ENCODE measurements around the gene GPRC5A.

GPRC5A gene

DNA sequence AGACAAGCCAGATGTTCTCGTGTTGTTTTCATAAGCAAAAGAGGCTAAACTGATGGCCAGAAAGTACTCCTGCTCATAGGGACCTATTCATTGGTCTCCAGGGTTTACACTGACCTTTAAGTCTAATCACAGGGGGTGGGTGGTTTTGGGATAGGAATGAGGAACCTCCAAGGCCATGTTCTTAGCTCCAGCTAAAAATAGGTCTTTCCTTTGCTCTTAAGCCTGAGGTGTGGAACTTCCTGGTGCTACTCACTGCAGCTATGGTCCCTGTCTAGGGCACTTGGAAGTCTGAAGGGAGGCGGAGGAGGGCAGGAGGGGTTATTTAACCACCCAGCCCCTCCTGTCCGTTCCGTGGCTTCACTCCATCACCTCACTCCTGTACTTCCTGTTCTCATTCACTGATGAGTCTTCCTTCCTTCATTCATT is 18.6 kb downstream of the GPRC5A start:
- no peak for DNase-seq (ENCODE audit: low read depth)

DNA sequence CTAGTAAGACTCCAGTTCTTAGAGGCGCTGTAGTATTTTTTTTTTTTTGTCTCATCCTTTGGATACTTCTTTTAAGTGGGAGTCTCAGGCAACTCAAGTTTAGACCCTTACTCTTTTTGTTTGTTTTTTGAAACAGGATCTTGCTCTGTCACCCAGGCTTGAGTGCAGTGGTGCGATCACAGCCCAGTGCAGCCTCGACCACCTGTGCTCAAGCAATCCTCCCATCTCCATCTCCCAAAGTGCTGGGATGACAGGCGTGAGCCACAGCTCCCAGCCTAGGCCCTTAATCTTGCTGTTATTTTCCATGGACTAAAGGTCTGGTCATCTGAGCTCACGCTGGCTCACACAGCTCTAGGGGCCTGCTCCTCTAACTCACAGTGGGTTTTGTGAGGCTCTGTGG is 21.3 kb downstream of the GPRC5A start:
- no peak for DNase-seq (ENCODE audit: low read depth)

DNA sequence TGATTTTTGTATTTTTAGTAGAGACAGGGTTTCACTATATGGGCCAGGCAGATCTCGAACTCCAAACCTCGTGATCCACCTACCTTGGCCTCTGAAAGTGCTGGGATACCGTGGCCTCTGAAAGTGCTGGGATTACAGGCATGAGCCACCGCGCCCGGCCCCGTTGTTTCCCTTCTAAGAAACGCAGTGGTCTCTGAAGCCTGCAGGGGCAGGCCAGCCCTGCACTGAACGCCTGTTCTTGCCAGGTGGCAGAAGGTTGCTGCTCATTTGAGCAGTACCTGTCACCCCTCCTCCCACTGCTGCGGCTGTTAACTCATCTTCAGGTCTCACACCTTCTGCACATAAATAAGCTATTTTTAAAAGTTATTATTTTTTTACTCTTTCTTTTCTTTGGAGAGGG is 24.3 kb downstream of the GPRC5A start:
- DNase-seq (ENCODE audit: low read depth), result no peak

DNA sequence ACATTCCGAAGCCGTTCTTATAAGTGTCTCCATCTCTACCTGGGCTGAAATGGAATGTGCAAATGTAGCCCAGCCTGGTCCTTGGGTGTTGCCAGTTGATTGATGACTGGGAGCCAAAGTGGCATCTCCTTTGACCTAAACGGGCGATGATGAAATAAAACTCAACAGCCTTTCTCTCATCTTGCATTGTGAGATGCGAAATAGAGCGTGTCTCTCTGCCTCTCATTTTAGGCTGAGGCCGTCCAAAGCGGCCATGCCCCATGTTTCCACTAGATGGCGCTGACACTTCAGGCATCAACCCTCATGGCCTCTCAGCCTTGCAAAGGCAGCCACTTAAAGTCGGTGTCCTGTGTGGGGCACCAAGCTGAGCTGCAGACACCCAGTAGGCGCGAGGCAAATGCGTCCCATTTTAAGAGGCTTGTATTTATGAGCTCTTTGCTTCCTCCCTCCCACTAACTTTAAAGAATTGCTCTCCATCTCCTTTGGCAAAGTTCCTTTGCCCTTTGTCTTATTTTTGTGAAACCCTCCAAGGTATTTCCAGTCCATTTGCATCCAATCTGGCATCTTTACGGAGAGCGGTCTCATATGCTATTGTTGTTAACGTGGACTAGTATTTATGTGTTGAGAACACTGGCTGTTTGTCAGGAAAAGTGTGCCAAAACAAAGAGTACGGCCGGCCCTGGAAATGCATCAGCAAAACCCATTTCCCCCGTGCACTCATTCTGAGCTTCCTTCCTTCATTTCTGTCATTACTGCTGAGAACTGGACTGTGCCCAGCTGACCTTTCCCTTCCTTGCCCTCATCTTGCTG is 25.0 kb downstream of the GPRC5A start:
- peak; percentile 60 for DNase-seq (ENCODE audit: low read depth)

DNA sequence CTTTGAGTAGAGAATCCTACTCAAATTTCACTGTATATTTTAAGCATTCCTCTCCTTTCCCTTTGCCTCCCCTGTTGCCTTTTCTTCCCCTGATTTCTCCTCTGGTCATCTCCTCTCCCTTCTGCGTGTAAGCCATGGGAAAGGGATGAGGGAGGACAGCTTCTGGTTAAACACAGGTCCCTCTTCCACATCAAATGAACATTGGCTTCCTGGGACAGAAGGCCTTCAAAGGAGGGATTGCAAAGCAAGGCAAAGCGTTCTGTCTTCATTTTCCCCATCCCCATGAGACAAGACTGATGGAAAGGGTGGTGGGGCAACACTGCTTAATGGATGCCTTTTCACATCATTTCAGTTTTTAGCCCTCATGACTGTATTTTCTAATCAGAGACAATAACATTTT is 26.2 kb downstream of the GPRC5A start:
- DNase-seq (ENCODE audit: low read depth), result no peak

DNA sequence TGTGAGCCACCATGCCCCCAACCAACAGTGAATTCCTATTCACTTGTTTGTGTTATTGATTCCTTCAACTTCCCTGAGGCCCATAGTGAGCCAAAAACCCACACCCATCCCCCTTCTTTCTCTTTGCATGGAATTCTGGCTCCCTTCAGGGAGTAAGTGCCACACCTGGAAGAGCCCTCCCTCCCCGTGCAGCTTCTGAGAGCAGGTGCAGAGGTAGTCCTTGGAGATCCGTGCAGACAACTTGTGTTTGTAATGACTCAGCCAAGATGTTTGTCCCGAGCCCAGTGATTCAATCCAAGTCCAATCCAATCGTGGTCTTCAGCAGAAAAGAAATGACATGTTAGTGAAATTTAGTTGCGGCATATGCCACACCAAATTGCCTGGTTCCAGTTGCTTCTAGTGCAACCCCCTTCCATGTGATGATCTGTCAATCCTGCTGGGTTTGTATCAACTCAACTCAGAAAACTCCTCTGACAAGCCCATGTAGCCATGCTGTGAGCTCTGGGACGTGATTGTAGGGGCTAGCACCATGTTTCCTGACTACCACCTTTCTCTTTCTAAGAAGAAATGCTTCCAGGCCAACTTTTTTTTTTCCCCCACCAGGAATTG is 27.5 kb downstream of the GPRC5A start:
- no peak for DNase-seq (ENCODE audit: low read depth)

DNA sequence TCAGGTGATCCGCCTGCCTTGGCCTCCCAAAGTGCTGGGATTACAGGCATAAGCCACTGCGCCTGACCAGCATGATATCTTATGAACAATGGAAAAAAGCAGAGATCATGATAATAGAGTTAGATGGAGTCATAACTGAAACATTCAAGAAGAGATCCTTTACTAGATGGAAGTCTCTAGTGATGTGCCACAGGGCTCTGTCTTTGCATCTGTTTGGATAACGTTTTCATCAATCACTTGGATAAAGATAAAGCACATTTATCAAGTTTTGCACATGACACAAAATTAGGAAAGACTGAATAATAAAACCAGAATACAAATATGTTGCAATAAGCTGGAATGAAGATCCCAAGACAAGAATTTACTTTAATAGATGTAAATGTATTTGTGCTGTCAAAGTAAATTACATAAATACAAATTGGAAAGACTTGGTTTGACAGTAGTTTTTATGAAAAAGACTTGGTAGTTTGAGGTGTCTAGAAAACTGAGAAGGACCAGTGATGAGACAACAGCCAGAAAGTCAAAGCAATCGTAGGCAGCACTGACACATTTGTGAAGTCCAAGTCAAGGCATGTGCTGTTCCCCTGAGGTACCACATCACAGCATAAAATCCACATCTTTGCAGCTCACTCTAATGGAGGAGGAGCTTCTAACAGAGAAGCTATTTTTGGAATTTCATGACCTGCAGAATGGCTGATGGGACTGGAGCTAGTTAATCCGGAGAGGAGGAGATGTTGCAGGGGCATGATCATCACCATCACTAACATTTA is 28.5 kb downstream of the GPRC5A start:
- DNase-seq (ENCODE audit: low read depth), result no peak

DNA sequence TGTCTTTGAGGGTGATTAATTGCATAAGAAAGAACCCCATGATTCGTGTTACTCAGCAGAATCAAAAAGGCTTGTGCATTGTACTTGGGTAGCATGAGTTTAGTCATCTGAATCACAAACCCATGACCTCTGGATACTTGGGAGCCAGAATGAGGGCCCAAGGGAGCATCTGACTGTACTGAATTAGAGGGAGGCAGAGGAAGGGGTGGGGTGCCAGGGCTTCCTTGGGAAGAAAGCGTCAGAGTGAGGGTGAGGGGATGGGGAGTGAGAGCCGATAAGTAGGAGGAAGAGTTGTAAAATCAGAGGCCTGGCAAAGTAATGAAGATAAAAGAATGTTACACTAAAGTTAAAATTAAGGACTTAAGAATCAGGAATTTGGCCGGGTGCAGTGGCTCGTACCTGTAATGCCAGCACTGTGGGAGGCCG is 30.8 kb downstream of the GPRC5A start:
- no peak for DNase-seq (ENCODE audit: low read depth)

DNA sequence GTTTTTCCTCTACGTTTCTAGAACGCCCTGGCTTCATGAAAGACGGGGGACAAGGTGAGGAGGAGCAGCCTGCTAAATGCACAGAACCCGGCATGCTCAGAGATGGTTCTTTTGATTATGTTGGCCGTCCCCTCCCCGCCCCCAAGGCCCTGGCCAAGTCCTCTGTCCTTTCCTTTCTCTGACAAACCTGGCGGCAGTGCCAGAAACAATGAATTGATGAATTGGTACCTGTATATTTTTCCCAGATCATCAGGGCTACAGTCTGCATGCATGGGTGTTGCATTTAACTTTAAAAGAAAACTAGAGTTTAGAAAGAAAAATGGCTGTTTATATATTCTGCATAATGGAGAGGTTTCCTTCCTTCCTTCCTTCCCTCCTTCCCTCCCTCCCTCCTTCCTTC is 31.6 kb downstream of the GPRC5A start:
- no peak for DNase-seq (ENCODE audit: low read depth)

DNA sequence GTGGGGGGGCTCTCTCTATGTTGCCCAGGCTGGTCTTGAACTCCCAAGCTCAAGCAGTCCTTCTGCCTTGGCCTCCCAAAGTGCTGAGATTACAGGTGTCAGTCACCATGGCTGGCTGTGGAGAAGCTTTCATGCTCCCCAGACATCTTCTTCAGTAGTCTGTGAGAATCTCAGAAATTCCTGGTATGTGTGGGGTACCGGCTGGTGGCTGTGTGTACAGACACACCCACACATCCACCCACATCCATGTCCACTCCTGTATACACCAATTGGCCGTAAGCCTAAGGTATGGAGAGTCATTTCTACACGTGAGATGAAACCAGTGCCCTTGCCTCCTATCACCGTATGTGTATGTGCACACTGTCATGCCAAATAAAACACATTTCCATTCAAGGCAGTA is 32.8 kb downstream of the GPRC5A start:
- DNase-seq (ENCODE audit: low read depth), result no peak

DNA sequence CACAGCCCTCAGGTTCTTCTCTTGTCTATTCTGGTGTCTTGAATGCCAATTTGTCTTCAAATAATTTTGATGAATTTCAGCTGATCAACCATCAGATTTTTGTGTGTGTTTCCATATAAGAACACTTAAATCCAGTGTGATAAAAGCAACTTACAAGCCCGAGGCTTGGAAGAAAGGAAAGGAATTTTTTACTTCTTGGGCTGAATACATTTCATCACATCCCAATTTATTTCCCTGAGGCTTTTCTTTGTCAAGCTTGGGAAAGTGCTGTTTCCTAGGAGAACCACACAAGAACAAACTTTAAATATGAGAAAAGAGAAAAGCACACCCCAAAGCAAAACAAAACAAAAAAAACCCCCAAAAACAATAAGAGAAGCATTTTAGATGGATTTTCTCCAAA is 34.0 kb downstream of the GPRC5A start:
- DNase-seq (ENCODE audit: low read depth), result no peak

DNA sequence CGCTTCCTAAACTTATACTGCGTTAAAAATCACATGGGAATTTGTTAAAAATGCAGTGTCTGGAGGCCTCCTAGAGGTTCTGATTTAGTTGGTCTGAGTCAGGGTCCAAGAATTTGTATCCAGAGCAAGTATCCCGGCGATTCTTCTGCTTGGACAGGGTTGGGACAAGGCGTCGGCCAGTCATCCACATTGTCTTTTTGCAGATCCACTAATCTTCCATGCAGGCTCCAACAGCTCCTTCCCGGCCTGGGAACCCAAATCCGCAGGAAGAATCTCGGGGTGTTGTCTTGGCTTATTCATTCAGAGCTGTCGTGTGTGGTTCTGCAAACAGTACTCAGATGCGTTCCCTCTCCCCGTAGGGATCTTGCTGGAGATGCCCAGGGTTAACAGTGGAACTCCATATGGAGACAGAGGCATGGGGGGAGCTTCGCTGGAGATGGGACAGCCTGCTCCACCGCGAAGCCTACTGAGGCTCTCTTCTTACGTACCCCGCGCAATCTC is 35.3 kb downstream of the GPRC5A start:
- no peak for DNase-seq (ENCODE audit: low read depth)

DNA sequence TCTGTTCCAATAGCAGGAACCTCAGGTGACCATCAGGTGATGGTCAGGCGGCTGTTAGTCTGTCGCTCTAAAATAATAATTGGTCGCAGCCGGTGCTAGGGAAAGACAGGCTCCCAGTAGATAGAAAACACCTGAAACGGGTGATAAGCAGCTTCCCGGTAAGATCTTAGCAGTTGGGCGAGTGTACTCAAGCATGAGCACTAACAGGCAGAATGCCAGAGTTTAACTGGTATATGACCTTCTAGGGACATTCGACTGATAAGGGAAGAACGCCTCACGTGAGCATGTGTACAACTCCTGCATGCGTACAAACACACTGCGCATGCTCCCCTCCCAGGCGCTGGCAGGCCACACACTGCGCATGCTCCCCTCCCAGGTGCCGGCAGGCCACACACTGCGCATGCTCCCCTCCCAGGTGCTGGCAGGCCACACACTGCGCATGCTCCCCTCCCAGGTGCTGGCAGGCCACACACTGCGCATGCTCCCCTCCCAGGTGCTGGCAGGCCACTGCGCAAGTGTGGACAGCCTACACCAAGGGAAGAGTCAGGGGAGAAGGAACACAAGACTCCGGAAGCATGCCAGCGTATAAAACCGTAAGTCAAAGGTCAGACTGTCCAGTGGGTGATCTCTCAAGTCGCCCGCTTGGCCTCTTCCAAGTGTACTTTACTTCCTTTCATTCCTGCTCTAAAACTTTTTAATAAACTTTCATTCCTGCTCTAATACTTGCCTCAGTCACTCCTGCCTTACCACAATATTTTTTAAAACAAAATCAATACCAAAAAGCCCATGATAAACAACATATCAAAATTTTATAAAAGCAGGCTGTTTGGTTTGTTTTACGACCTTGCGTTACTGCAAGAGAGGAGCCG is 36.1 kb downstream of the GPRC5A start:
- DNase-seq (ENCODE audit: low read depth), result peak; percentile 6

DNA sequence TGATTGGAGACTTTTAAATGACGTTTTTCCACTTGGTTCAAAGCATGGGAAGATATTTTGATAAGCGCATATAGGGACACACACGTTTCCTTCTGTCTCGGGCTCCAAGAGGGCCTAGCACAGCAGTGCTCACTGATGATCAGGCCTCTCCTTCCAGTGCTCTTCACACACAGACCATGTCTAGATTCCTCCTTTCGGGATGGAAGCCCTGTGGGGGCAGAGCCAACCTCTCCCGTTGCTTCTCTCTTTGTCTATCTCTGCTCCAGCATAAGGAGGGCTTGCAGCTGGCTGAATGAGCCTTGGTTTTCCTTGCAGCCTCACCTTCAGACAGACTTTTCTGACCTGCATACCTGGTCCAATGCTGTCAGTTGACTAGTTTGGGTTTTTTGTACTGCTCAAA is 38.3 kb downstream of the GPRC5A start:
- no peak for DNase-seq (ENCODE audit: low read depth)

DNA sequence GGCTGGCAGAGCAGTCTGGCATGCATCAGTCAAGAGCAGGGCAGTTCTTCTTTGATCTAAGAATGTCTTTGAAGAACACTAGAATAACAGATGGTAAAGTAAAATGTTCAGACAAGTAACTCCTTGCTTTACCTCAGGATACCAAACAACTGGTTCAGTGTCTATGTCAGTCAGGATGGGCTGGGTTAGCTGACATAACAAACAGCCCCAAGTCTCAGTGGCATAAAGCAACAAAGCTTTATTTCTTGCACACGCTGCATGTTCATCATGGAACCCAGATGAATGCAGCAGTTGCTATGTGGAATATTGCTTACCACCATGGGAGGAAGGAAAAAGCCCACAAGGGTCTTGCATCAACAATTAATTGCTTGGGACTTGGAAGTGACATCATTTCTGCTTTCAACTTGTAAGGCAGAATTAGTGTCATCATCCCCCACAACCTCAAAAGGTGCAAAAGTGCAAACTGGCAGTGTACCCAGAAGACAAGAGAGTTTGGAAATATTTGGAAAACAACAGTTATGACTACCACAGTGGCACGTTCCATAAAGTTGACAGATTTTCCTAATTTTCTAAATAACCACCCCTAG is 39.4 kb downstream of the GPRC5A start:
- DNase-seq (ENCODE audit: low read depth), result no peak

DNA sequence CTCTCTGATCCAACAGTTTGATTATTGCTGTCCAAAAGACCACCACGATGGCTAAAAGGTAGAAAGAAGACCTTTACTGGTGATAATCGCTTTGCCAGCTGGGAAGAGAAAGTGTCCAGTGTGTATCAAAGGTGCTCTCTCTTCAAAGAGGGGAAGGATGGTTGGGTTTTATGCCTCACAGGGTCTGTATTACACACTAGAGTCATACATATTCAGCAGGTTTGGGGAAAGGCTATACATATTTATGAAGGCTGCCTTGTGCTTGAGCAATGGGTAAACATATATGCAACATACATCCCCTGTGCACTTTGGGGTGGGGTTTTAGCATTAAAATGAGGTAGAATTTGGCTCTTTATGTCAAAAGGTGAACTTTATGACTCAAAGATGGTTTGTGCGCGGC is 42.4 kb downstream of the GPRC5A start:
- DNase-seq (ENCODE audit: low read depth), result no peak

DNA sequence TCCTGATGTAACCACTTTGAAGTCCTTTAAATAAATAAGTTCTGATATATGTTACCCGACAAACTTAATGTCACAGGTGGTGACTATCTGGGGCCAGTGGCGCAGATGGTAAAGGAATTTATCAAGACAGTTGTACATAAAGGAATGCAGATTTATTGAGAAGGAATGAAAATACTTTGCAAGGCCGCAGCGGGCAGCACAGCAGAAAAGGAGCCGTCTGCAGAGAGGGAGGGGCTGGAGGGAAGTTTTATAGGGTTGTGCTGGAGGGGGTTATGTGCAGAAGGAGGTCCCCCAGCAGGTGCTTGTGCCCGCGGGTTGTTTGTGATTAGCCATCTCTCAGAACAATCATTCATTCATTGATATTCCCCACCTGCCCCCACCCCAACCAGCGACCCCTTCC is 43.2 kb downstream of the GPRC5A start:
- no peak for DNase-seq (ENCODE audit: low read depth)

DNA sequence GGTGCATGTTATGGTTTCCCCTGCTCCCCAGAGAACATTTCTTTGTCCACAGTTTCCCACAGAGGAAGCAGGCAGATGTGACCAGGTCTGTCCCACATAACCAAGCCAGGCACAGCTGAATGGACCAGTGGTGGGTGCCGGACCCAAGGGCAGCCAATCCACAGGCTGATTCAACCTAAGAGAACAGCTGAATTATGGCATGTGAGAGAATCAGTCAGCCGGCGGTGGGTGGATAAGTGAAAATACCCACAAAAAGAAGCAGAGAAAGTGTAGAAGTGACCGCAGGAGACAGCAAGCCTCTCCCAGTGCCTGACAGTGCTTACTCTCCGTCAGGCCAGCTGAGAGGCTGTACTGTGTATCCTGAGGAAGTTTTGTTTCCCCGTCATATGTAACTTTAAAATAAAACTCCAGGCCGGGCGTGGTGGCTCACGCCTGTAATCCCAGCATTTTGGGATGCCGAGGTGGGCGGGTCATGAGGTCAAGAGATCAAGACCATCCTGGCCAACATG is 45.7 kb downstream of the GPRC5A start:
- no peak for DNase-seq (ENCODE audit: low read depth)

DNA sequence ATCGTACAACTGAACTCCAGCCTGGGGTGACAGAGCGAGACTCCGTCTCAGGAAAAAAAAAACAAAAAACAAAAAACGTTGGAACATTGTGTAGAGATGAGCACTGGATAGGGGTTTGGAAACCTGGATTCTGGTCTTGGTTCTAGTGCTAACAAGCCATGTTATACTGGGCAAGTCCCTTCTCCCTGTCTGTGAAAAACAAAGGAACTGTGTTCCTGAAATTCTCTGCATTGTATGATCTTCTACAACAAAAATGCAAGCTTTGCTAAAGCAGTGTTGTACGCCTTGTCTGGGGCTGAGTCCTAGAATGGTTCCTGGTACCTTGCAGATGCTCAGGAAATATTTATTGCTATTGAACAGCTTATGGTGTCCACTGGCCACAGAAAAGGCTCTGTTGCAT is 47.2 kb downstream of the GPRC5A start:
- DNase-seq (ENCODE audit: low read depth), result no peak

DNA sequence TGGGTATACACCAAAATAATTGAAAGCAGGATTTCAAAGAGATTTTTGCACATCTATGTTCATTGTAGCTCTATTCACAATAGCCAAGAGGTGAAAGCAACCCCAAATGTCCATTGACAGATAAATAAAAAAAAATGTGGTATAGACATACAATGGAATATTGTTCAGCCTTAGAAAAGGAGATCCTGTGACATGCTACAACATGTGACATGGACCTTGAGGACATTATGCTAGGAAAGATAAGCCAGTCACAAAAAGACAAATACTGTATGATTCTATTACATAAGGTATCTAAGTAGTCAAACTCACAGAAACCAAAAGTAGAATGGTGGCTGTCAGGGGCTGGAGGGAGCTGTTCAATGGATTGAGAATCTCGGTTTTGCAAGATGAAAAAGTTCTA is 48.5 kb downstream of the GPRC5A start:
- no peak for DNase-seq (ENCODE audit: low read depth)
